Measurements from ENCODE around the gene ABHD12.

DNA sequence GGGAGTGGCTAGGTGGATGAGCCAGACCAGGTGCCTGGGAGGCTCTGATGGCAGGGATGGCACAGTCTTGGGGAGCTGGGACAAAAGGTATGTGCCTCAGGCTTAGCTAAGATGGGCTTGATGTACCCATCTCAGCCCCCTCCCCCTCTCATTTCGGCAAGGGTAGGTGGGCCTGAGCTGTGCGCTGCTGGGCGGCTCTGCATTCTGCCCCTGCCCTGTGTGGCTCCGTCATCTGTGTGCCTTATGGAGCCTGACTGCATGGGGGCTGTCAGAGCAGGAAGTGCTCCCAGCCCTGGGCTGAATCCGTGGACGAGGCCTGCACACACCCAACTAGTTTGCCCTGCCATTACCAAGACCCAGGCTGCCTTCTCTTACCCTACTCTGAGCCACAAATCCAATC is 88.0 kb downstream of the ABHD12 start:
- no peak for TF ChIP-seq CTCF (IDR thresholded peaks at IDR 0.05)
- TF ChIP-seq EZH2 (IDR thresholded peaks at IDR 0.05; ENCODE audit: borderline replicate concordance, insufficient read depth, low read depth, low read length, poor library complexity, severe bottlenecking), result no peak
